Measurements from ENCODE around the gene TRPC3. TPM values are rescaled to one million over a fixed set of nuclear protein-coding genes. Genes with fewer than 3 reads are reported as not detected.

Gene TRPC3
- total RNA-seq, 2 experiments from 2014 or later: not detected

DNA sequence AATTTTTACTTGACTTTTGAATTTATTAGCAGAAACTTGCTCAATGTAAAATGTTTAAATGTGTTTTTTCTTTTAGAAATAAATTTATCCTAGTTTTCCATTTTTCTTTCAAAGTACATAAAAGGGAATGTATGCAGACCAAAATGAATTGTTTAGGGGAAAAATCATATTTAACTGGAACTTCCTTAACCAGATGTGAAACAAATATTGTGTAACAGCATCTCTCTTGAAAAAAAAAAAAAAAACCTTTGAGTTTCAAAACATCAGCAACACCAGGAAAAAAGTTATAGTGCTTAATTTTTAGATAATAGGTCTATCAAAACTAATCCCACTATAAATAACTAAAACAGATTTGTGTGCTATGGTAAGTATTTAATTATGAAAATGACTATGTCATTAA is 113.7 kb downstream of the TRPC3 start:
- Histone ChIP-seq H3K36me3 (ENCODE audit: insufficient read depth, low read length) (peaks cover 10% of the 10 kb centered on the region), H3K27ac (ENCODE audit: low read depth in 1 of 2, low read length in 2 of 2) (no peak overlapping the region), H3K27me3 (ENCODE audit: control insufficient read depth in 1 of 2, insufficient read depth in 2 of 2, low read length in 2 of 2) (no peaks in the 10 kb centered on the region), H3K9me3 (ENCODE audit: control insufficient read depth in 1 of 2, insufficient read depth in 1 of 2, low read length in 2 of 2) (no peaks in the 10 kb centered on the region), H3K4me1 (ENCODE audit: insufficient read depth, low read length) (no peaks in the 10 kb centered on the region), H3K4me3 (ENCODE audit: low read length) (no peak overlapping the region)
- POLR2A ChIA-PET: no interaction called here
- CTCF ChIA-PET: no interaction called here
- Mint-ChIP-seq H3K27ac (no peak overlapping the region), H3K36me3 (ENCODE audit: low read depth) (peaks cover 51% of the 10 kb centered on the region), H3K4me3 (no peak overlapping the region), H3K4me1 (ENCODE audit: low read depth) (no peaks in the 10 kb centered on the region), H3K27me3 (no peaks in the 10 kb centered on the region), H3K9me3 (no peaks in the 10 kb centered on the region)
- TF ChIP-seq, protein P1, sequence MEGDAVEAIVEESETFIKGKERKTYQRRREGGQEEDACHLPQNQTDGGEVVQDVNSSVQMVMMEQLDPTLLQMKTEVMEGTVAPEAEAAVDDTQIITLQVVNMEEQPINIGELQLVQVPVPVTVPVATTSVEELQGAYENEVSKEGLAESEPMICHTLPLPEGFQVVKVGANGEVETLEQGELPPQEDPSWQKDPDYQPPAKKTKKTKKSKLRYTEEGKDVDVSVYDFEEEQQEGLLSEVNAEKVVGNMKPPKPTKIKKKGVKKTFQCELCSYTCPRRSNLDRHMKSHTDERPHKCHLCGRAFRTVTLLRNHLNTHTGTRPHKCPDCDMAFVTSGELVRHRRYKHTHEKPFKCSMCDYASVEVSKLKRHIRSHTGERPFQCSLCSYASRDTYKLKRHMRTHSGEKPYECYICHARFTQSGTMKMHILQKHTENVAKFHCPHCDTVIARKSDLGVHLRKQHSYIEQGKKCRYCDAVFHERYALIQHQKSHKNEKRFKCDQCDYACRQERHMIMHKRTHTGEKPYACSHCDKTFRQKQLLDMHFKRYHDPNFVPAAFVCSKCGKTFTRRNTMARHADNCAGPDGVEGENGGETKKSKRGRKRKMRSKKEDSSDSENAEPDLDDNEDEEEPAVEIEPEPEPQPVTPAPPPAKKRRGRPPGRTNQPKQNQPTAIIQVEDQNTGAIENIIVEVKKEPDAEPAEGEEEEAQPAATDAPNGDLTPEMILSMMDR (IDR thresholded peaks at IDR 0.05): no peak
- DNase-seq (no peak), ATAC-seq (ENCODE audit: poor library complexity) (no peak)
- intact Hi-C loops (cut with DNase I, micrococcal nuclease): no loop called here

GRCh38 chr4:121829511-121829910 is 122.3 kb downstream of the TRPC3 start:
- no peaks in the 10 kb centered on the region for H3K4me1 ChIP-seq (ENCODE audit: insufficient read depth, low read length)
- no peaks in the 10 kb centered on the region for H3K9me3 ChIP-seq (ENCODE audit: control insufficient read depth in 1 of 2, insufficient read depth in 1 of 2, low read length in 2 of 2)
- H3K4me3 ChIP-seq (ENCODE audit: low read length): no peak overlapping the region
- Mint-ChIP-seq H3K36me3 (ENCODE audit: low read depth) (peaks cover 24% of the 10 kb centered on the region), H3K27me3 (no peaks in the 10 kb centered on the region), H3K27ac (no peak overlapping the region), H3K4me1 (ENCODE audit: low read depth) (peaks cover 5% of the 10 kb centered on the region), H3K9me3 (no peaks in the 10 kb centered on the region), H3K4me3 (no peak overlapping the region)
- ATAC-seq (ENCODE audit: poor library complexity): no peak
- H3K27ac ChIP-seq (ENCODE audit: low read depth in 1 of 2, low read length in 2 of 2): no peak overlapping the region
- intact Hi-C loops (cut with DNase I, micrococcal nuclease): loop anchor here in 1 of 2 experiments (10.0 kb wide), 1 partner anchor 325 kb away; the partner anchor contains the start of gene BLTP1
- DNase-seq: no peak
- TF ChIP-seq, protein P1 (IDR thresholded peaks at IDR 0.05): no peak
- CTCF ChIA-PET: no interaction called here
- H3K27me3 ChIP-seq (ENCODE audit: control insufficient read depth in 1 of 2, insufficient read depth in 2 of 2, low read length in 2 of 2): no peaks in the 10 kb centered on the region
- H3K36me3 ChIP-seq (ENCODE audit: insufficient read depth, low read length): peaks cover 6% of the 10 kb centered on the region
- POLR2A ChIA-PET: no interaction called here

Other genes starting within 250 kb of the TRPC3 start
- not detected for gene SMIM43, start 186.9 kb downstream of the TRPC3 start, total RNA-seq
- gene EXOSC9, start 150.7 kb downstream of the TRPC3 start, total RNA-seq: 10 to 100 TPM; 71.6 to 72.7 TPM
- under 1 TPM; 0.34 to 0.41 TPM for gene CCNA2, start 128.2 kb downstream of the TRPC3 start, total RNA-seq
- gene BBS7, start 81.6 kb downstream of the TRPC3 start, total RNA-seq: 1 to 10 TPM; 3.0 to 3.8 TPM
- 10 to 100 TPM; 86.9 to 93.6 TPM for gene BLTP1, start 200.3 kb upstream of the TRPC3 start, total RNA-seq

Measured in CD4-positive, alpha-beta T cell (primary cell).